GM12865 (cell line): ENCODE measurements around the gene SOX11.

Experiments
- DNase-seq: peaks from one replicate; pipeline ENCODE4 v3.0.0; 2010; ENCODE audit warnings: low read depth
- H3K4me3 ChIP-seq: 2 replicates; pipeline ENCODE4 v1.5.1; 2011; ENCODE audit warnings: mild to moderate bottlenecking, low read depth, low read length, control low read depth
- TF ChIP-seq, protein P1 (sequence below): IDR thresholded peaks from 2 replicates; pipeline ENCODE4 v1.5.1; 2011; ENCODE audit warnings: low read length, control low read depth, low read depth, inconsistent platforms; ENCODE audit not compliant: insufficient read depth; ENCODE audit errors: missing control alignments

SOX11 gene

DNA sequence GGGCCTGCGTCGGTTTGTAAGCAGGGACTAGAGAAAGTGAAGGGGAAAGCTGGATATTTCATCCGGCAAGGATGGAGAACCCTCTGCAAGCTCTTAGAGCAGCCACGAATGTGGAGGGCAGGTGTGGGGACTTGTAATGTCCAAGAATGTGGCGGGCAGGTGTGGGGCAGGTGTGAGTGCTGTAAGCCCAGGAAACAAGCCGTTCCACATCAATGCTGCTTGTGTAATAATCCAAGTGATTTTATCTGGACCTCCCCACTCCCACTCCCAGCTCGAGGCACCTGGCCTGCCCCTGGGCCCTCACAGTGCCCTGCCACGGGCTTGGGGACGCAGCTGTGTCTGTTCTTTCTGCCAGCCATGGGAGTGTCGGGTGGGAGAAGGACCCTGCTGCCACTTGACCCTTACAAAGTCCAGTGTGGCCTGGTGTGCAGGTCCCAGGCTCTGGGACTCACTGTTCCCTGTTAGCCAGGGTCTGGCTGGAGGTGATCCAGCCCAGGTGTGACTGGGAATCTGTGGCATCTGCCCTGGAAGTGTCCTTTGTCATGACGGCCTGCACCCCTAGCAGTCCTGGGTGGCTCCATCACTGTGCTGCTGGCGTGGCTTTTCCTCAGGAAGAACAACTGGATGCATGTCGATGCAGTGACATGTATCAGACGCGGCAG lies 42.8 kb downstream of the SOX11 start:
- DNase-seq: no peak
- TF ChIP-seq, protein P1, sequence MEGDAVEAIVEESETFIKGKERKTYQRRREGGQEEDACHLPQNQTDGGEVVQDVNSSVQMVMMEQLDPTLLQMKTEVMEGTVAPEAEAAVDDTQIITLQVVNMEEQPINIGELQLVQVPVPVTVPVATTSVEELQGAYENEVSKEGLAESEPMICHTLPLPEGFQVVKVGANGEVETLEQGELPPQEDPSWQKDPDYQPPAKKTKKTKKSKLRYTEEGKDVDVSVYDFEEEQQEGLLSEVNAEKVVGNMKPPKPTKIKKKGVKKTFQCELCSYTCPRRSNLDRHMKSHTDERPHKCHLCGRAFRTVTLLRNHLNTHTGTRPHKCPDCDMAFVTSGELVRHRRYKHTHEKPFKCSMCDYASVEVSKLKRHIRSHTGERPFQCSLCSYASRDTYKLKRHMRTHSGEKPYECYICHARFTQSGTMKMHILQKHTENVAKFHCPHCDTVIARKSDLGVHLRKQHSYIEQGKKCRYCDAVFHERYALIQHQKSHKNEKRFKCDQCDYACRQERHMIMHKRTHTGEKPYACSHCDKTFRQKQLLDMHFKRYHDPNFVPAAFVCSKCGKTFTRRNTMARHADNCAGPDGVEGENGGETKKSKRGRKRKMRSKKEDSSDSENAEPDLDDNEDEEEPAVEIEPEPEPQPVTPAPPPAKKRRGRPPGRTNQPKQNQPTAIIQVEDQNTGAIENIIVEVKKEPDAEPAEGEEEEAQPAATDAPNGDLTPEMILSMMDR: no peak
- H3K4me3 ChIP-seq: no peak overlapping the region

DNA sequence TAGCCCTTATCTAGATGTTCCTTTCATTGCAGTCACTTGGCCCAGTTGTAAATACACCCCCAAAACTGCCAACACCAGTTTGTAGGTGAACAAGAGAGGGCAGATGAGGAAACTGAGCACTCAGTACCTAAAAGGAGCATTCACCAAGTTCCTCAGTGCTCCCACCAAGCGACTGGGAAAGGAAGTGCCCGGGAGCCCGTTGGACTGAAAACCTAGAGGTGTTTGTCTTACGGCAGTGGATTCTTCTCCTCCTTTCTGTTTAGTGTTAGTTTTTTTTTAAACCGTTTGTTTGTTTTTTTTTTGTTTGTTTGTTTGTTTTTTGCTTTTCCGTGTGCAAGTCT lies 43.3 kb downstream of the SOX11 start:
- no peak overlapping the region for H3K4me3 ChIP-seq
- TF ChIP-seq, protein P1: no peak
- DNase-seq: no peak

DNA sequence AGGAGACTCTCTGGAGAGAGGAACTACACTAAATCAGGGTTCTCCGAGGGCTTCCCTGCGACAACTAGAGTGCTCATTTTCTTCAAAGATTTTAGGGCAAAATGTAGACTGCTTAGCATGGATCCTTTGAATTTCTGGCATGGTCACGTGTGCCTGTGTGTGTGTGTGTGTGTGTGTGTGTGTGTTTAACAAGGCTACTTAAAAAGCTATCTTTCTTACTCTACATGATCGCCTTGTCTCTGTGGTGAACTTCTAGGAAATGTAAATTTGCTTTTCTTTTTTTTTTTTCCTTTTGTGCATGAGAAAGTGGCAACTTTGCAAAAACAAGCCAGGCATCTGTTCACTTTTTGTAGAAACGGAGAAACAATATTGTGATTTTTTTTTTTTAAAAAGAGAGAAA lies 43.9 kb downstream of the SOX11 start:
- H3K4me3 ChIP-seq: no peak overlapping the region
- DNase-seq: no peak
- TF ChIP-seq, protein P1: no peak

DNA sequence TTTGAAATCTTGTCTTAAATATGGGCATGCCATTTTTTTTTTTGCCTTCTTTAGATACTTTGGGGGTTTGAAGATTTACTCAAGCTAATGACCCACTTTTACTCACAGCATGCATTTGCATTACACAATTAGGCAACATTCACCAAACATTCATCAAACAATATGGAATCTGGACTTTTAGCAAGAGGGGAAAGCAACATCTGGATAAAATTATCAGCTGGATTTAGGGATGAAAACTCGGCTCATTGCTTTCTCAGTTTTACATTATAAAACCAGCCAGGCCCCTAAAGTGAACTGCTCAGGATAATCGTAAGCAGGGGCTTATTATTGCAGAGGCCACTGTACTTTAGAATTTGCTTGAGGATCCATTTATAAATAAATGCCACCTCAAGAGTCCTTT lies 44.7 kb downstream of the SOX11 start:
- H3K4me3 ChIP-seq: no peak overlapping the region
- TF ChIP-seq, protein P1: no peak
- DNase-seq: no peak

DNA sequence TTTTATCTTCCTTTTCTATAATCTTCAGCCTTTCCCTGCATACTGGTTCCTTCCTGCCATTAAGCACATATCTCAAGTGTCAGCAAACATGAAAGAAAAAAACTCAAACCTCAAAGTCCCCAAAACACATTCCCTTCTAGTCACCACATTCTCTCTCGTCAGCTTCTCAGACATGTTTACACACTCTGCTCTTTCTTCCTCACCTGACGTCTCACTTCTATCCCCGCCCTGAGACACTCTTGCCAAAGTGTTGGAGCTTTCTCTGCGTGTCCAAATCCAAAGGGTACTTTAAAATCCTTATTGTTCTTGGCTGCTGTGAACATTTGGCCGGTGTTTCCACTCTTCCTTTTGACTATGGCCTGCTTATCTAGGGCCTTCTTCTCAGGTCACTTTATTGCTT lies 47.9 kb downstream of the SOX11 start:
- no peak overlapping the region for H3K4me3 ChIP-seq
- DNase-seq: no peak
- TF ChIP-seq, protein P1: no peak

DNA sequence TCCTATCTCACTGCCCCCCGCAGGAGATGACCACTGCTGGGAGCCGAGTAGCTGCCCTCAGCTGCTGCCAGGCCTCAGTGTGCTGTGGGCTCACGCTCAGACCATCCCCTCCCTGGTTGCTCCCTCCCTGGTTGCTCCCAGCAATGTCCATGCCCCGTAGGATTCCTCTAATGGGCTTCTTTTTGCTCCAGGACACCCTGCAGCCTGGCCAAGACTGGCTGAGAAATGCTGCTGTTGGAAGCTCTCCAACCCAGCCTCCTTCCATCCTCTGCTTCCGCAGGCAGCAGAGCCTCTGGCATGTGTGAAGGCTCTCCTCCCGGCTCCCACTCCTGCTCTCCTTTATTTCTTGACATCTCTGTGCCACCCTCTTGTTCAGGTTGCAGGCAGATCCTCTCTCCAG lies 48.6 kb downstream of the SOX11 start:
- TF ChIP-seq, protein P1: no peak
- H3K4me3 ChIP-seq: no peak overlapping the region
- DNase-seq: no peak

DNA sequence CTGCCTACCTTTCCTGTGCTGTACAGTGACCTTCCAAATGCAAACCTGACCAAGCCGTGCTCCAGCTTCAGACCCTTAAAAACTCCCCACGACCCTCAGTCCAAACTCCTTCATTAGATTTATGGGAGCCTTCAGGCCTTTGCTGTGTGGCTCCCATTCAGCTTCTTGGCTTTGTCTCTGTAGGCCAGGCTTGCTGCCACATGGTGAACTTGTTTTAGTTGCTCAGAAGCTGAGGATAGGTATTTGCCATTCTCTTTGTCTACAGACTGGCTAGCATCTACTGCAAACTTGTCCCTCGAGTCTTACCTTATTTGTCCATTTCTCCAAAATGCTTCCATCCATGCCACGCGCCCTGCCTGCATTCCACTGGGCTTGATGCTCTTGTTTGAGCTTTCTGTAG lies 49.1 kb downstream of the SOX11 start:
- TF ChIP-seq, protein P1: no peak
- no peak for DNase-seq
- no peak overlapping the region for H3K4me3 ChIP-seq
